A549 (cell line): ENCODE data around the gene GBGT1. TPM values are rescaled to one million over a fixed set of nuclear protein-coding genes. Genes with fewer than 3 reads are reported as not detected.

Experiments
- ATAC-seq, 2 experiments: fragments of 200-7000 bp in 1 of 2; fragments of >200 bp in 1 of 2; cut with Nextera tagmentation in 1 of 2; cut with Tn5 transposase in 1 of 2; 3 replicates each; pipeline versions ENCODE4 v1.8.0 to v1.9.1; 2018 to 2020; ENCODE audit warnings: mild to moderate bottlenecking in 1 of 2, moderate library complexity in 1 of 2
- CTCF ChIA-PET: fragments of 300-600 bp; sonication (Branson Sonifier 250); formaldehyde crosslinking; extraction: SDS; loops from one replicate; lab custom pipeline; 2021; ENCODE audit warnings: antibody characterized with exemption, inconsistent platforms; lab: Yijun Ruan, JAX
- POLR2A ChIA-PET: fragments of 350-600 bp; formaldehyde crosslinking; extraction: SDS; loops from one replicate; lab custom pipeline; 2021; ENCODE audit warnings: antibody characterized with exemption, inconsistent platforms; lab: Yijun Ruan, JAX
- DNase-seq, 2 experiments: peaks; one replicate each; pipeline versions ENCODE4 v3.0.0 to v3.0.0-alpha.2; 2011 to 2016; ENCODE audit warnings: low read depth in 1 of 2, low spot score in 1 of 2
- FAIRE-seq: peaks from 2 replicates; lab custom pipeline; 2011; peaks lifted over from hg19 to GRCh38; lab: Jason Lieb, UNC
- H3K27ac ChIP-seq, 2 experiments: fragments of >200 bp; sonication (Bioruptor Twin); formaldehyde crosslinking; 3 replicates each; pipeline ENCODE4 v1.5.1; 2016 to 2017
- H3K4me1 ChIP-seq: fragments of >200 bp; sonication (Bioruptor Twin); formaldehyde crosslinking; 3 replicates; pipeline ENCODE4 v1.6.1; 2016
- H3K4me2 ChIP-seq: fragments of >200 bp; sonication (Bioruptor Twin); formaldehyde crosslinking; 3 replicates; pipeline ENCODE4 v1.6.1; 2016
- H3K4me3 ChIP-seq: fragments of >200 bp; sonication (Bioruptor Twin); formaldehyde crosslinking; 3 replicates; pipeline ENCODE4 v1.5.1; 2016
- H3K9me3 ChIP-seq: fragments of >200 bp; sonication (Bioruptor Twin); formaldehyde crosslinking; 3 replicates; pipeline ENCODE4 v1.6.1; 2016
- BCL3 ChIP-seq: fragments of >200 bp; sonication (Bioruptor Twin); formaldehyde crosslinking; IDR thresholded peaks from 3 replicates; pipeline ENCODE4 v1.6.1; 2016
- CBX8 ChIP-seq: fragments of 200-600 bp; sonication (generic); IDR thresholded peaks from 2 replicates; pipeline ENCODE4 v1.6.1; 2016
- CEBPB ChIP-seq, 2 experiments: fragments of >200 bp in 1 of 2; sonication (Bioruptor Twin) in 1 of 2; formaldehyde crosslinking in 1 of 2; IDR thresholded peaks; 2 replicates each; pipeline ENCODE4 v1.6.1; 2012 to 2016
- CTCF ChIP-seq: fragments of >200 bp; sonication (Bioruptor Twin); formaldehyde crosslinking; IDR thresholded peaks from 3 replicates; pipeline ENCODE4 v1.5.1; 2016
- E2F6 ChIP-seq: IDR thresholded peaks from 2 replicates; pipeline ENCODE4 v1.6.1; 2012; ENCODE audit warnings: low read depth, borderline replicate concordance
- EP300 ChIP-seq, 2 experiments: fragments of >200 bp; sonication (Bioruptor Twin); formaldehyde crosslinking; IDR thresholded peaks; 2 replicates in 1 of 2; 3 replicates in 1 of 2; pipeline ENCODE4 v1.6.1; 2016 to 2017
- ESRRA ChIP-seq: fragments of 150-350 bp; IDR thresholded peaks from 2 replicates; pipeline ENCODE4 v1.6.1; 2014; ENCODE audit warnings: mild to moderate bottlenecking, low read length, borderline replicate concordance
- FOSL2 ChIP-seq, 2 experiments: fragments of 450-650 bp in 1 of 2; fragments of >200 bp in 1 of 2; sonication (Bioruptor Twin) in 1 of 2; formaldehyde crosslinking; IDR thresholded peaks; 2 replicates each; pipeline versions ENCODE4 v1.5.0 to v1.6.1; 2016 to 2020; ENCODE audit warnings: mild to moderate bottlenecking in 1 of 2, moderate library complexity in 1 of 2
- HOXA7 ChIP-seq: fragments of 250-450 bp; sonication (Bioruptor Pico); IDR thresholded peaks from 2 replicates; pipeline ENCODE4 v1.5.0; 2020; ENCODE audit warnings: mild to moderate bottlenecking, moderate library complexity
- MAX ChIP-seq: IDR thresholded peaks from 2 replicates; pipeline ENCODE4 v1.6.1; 2012
- MAZ ChIP-seq: fragments of 150-350 bp; IDR thresholded peaks from 2 replicates; pipeline ENCODE4 v1.6.1; 2014; ENCODE audit warnings: antibody characterized with exemption, low read depth, low read length, borderline replicate concordance
- MYC ChIP-seq: IDR thresholded peaks from 2 replicates; pipeline ENCODE4 v1.6.1; 2012; ENCODE audit warnings: mild to moderate bottlenecking, inconsistent platforms, low read length, improper control_type of control experiment, borderline replicate concordance
- PHF8 ChIP-seq: fragments of 200-600 bp; sonication (generic); IDR thresholded peaks from 2 replicates; pipeline ENCODE4 v1.6.1; 2016; ENCODE audit warnings: low read depth, mild to moderate bottlenecking, antibody characterized with exemption, moderate library complexity, borderline replicate concordance
- RAD21 ChIP-seq, 2 experiments: fragments of >200 bp in 1 of 2; sonication (Bioruptor Twin) in 1 of 2; formaldehyde crosslinking in 1 of 2; IDR thresholded peaks in 1 of 2; conservative IDR thresholded peaks in 1 of 2; 2 replicates in 1 of 2; 3 replicates in 1 of 2; pipeline ENCODE4 v1.6.1; 2012 to 2018; ENCODE audit warnings: inconsistent platforms in 1 of 2
- RCOR1 ChIP-seq: fragments of 150-350 bp; IDR thresholded peaks from 2 replicates; pipeline ENCODE4 v1.6.1; 2014; ENCODE audit warnings: antibody characterized with exemption, low read length, low read depth
- SMC3 ChIP-seq: fragments of >200 bp; sonication (Bioruptor Twin); formaldehyde crosslinking; IDR thresholded peaks from 3 replicates; pipeline ENCODE4 v1.6.1; 2018; ENCODE audit warnings: inconsistent platforms
- SREBF2 ChIP-seq: fragments of 450-650 bp; IDR thresholded peaks from 2 replicates; pipeline ENCODE4 v1.6.1; 2014; ENCODE audit warnings: mild to moderate bottlenecking, moderate library complexity
- TP53 ChIP-seq: fragments of 250-450 bp; sonication (Bioruptor Pico); IDR thresholded peaks from 2 replicates; pipeline ENCODE4 v1.5.0; 2021; ENCODE audit warnings: mild to moderate bottlenecking, moderate library complexity
- USF2 ChIP-seq: fragments of 450-650 bp; IDR thresholded peaks from 2 replicates; pipeline ENCODE4 v1.6.1; 2014; ENCODE audit warnings: antibody characterized with exemption
- ZFP36 ChIP-seq: fragments of 450-650 bp; IDR thresholded peaks from 2 replicates; pipeline ENCODE4 v1.6.1; 2014; ENCODE audit warnings: borderline replicate concordance; ENCODE audit not compliant: partially characterized antibody
- ZNF302 ChIP-seq: fragments of 250-450 bp; sonication (Bioruptor Pico); IDR thresholded peaks from 2 replicates; pipeline ENCODE4 v1.9.0; 2021; ENCODE audit warnings: inconsistent platforms, mild to moderate bottlenecking, moderate library complexity
- ZSCAN20 ChIP-seq: fragments of 250-450 bp; sonication (Bioruptor Pico); IDR thresholded peaks from 2 replicates; pipeline ENCODE4 v1.8.0; 2022; ENCODE audit warnings: mild to moderate bottlenecking, moderate library complexity
- WGBS: methylation state at CpG from one replicate; pipeline ENCODE4 v1.1.6; 2017; ENCODE audit errors: missing lambda C conversion rate; 5-methylcytosine and 5-hydroxymethylcytosine counted together
- polyA plus RNA-seq, 4 experiments: library from polyadenylated mRNA; depleted of rRNA in 3 of 4; stranded (reverse); fragments of >200 nt; fragmentation: RNase III in 1 of 4; extraction: RNeasy Plus Mini Kit Qiagen cat#74134 plus additional on column Dnase treatment in 1 of 4; gene quantifications; 2 replicates in 3 of 4; 3 replicates in 1 of 4; pipeline ENCODE4 v1.2.3, GENCODE V29; 2011 to 2017

The GBGT1 gene
- polyA plus RNA-seq, 2 of the 4 experiments (the other 2 are of a cell fraction): 1.7 to 2.4 TPM

- no peak for FAIRE-seq
- TF ChIP-seq RCOR1 (no peak), ZFP36 (no peak), ZNF302 (CRISPR knock-in tag) (no peak), PHF8 (no peak), TP53 (CRISPR knock-in tag) (no peak), E2F6 (no peak), MAZ (no peak), FOSL2 (IDR thresholded peaks at IDR 0.05) (no peak), FOSL2 (CRISPR knock-in tag; IDR thresholded peaks at IDR 0.05) (no peak), CBX8 (no peak), MYC (no peak), HOXA7 (CRISPR knock-in tag) (no peak), CTCF (no peak), SREBF2 (no peak), USF2 (no peak)
- TF ChIP-seq, all 56 proteins: peak for 0
- H3K9me3 ChIP-seq: no peaks in the 10 kb centered on the region
- H3K4me2 ChIP-seq: no peak overlapping the region
- peaks cover 21% of the 10 kb centered on the region for H3K4me1 ChIP-seq
- no peak overlapping the region for H3K4me3 ChIP-seq
- WGBS: 67% methylated on average over 2 of the region's 4 CpGs
- no peak overlapping the region for H3K27ac ChIP-seq
- ATAC-seq (no peak), DNase-seq (no peak)
- ChIA-PET CTCF (interaction anchor here (0.7 to 39.2 kb wide), 10 partner anchors 9 to 53 kb away, joined by 3 to 1284 read pairs (median 6); partner anchors contain the start of gene RALGDS), POLR2A (no interaction called here)
Observed at GRCh38 chr9:133161547-133161950, 2.2 kb downstream of the GBGT1 start.

- FAIRE-seq: no peak
- TF ChIP-seq HOXA7 (CRISPR knock-in tag) (no peak), ZSCAN20 (CRISPR knock-in tag) (no peak), PHF8 (no peak), CEBPB (IDR thresholded peaks at IDR 0.05) (peak; percentile 39 to 86; a peak in 3 of 4 replicates), ESRRA (peak; percentile 26; the same call in 1 of the 2 replicates), RAD21 (conservative IDR thresholded peaks at IDR 0.05 in 1 of 2, IDR thresholded peaks at IDR 0.05 in 1 of 2) (peak in 1 of 2 experiments; percentile 33; a peak in 1 of 5 replicates), SMC3 (0 out of 3 replicates have a peak, but pooled peaks have one; percentile 12), FOSL2 (IDR thresholded peaks at IDR 0.05) (no peak), FOSL2 (CRISPR knock-in tag; IDR thresholded peaks at IDR 0.05) (no peak), USF2 (peak; percentile 75), MAX (peak; percentile 26; the same call in 1 of the 2 replicates), EP300 (IDR thresholded peaks at IDR 0.05) (no peak), BCL3 (no peak), CTCF (peak; percentile 47)
- ChIA-PET POLR2A (no interaction called here), CTCF (interaction anchor here (0.6 to 39.2 kb wide), 11 partner anchors 8 to 465 kb away, joined by 3 to 1284 read pairs (median 5); partner anchors contain the start of gene RALGDS)
- H3K9me3 ChIP-seq: no peaks in the 10 kb centered on the region
- peak; percentile 81 to 84 for ATAC-seq
- WGBS: 38% methylated on average over 9 of the region's 9 CpGs
- peak; percentile 83 to 94 for DNase-seq
- H3K4me1 ChIP-seq: peaks cover 21% of the 10 kb centered on the region
- no peak overlapping the region for H3K4me2 ChIP-seq
- H3K4me3 ChIP-seq: no peak overlapping the region
- no peak overlapping the region for H3K27ac ChIP-seq
Observed at GRCh38 chr9:133160742-133161546, 2.8 kb downstream of the GBGT1 start.
